GM21737 (cell line): ENCODE data around the gene THADA.
"Not testable (repeated sequence)": the region's sequence is repeated elsewhere in the genome, so short reads cannot be mapped to it uniquely, and the experiment has no call there.

ENCODE experiments used
- ATAC-seq: cut with Tn5 transposase; IDR thresholded peaks from one replicate; pipeline ENCODE4 v1.9.1; 2021; ENCODE audit warnings: mild to moderate bottlenecking, moderate library complexity; ENCODE audit not compliant: unreplicated experiment

THADA gene

DNA sequence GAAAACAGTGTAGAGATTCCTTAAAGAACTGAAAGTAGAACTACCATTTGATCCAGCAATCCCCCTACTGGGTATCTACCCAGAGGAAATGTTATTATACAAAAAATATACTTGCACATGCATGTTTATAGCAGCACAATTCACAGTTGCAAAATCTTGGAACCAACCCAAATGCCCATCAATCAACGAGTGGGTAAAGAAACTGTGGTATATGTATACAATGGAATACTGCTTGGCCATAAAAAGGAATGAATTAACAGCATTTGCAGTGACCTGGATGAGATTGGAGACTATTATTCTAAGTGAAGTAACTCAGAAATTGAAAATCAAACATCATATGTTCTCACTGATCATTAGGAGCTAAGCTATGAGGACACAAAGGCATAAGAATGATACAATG, 4.8 kb upstream of the THADA start:
- not testable (repeated sequence) for ATAC-seq

DNA sequence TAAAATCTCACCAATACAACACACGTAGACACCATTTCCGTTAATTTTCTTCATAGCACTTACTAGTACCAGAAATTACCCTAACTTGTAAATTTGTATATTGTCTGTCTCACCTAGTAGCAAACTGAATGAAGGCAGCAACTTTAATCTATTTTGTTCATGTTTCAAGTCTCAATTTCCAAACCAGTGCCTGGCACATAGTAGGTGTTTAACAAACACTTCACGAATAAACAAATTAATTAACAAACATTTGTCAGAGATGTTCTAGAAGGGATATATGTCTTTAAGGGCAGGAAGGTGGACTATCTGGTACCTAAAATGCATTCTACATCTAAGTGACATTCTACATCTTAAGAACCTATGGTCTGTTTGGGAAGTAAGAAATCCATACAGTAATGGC, 963 bp downstream of the THADA start:
- no peak for ATAC-seq

DNA sequence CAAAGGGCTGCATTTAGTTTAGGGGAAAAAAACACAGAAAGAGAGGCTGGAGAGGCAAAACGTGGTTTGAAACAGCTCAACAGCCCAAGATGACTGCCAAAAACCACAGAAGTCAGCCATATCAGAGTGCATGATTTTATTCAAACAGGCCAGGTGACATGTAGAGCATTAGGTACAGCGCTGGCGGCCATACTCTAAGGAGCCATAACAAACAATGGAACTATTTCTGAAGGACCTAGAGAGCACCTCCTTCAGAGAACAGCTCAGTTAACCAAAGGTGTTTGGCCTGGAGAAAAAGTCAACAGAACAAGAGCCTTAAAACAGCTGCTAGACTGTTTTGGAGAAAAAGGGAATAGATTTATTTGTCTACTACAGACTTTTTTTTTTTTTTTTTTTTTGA, 2.6 kb downstream of the THADA start:
- no peak for ATAC-seq

DNA sequence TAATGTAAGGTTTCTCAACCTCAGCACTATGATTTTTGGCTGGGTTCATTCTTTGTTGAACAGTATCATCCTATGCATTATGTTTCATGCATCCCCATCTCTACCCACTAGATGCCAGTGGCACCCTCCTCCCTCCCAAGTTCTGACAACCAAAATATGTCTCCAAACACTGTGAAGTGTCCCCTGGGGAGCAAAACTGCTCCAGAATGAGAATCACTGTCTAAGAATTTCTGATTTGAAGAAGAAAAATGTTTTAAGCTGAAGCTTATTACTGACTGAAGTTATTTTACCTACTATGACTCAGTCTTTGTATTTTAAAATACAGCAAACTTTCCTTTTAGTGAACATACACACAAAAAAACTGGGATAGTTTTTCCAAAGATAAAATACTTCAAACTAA, 3.4 kb downstream of the THADA start:
- ATAC-seq: no peak

DNA sequence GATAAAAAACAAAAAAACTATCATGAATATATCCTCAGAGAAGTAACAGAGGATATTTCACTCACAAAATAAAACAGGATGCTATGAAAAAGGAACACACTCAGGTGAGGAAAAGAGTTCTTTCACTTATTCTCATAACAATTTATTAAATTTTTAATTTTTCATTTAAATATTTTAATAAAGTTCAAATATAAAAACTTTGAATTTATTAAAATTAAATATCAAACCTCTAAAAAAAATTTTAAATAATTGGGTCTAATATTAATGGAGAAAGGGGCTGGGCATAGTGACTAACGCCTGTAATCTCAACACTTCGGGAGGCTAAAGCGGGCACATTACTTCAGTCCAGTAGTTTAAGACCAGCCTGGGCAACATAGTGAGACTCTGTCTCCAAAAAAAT, 10.1 kb downstream of the THADA start:
- no peak for ATAC-seq

DNA sequence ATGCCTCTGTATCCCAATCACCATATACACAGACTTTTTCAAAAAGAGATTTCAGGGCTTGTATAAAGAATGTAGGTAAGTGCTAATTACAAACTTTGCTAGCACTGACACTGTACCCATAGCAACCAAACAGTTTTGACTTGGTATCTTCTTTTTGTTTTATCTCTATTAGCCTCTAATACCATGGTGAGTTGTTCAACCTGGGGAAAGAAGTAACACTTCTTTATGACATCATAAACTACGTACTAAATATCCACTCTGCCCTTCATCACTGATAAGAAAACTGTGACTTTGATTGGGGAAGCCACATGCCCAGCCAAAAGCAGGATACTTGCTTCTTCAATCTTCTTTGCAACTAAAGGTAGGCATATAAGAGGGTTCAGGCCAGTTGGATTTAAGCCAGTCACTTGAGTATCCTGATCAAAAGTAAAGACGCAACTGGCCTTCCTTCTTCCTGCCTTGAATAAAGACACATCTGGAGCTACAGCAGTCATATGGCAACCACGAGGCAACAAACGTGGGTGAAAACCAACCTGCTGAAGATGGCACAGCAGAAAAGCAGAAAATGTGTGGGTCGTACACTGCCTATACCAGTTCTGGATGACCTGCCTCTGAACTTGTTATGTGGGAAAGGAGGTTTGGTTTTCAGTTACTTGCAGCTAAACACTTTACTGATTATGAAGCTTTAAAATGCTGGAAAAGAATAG, 16.4 kb downstream of the THADA start:
- ATAC-seq: no peak

DNA sequence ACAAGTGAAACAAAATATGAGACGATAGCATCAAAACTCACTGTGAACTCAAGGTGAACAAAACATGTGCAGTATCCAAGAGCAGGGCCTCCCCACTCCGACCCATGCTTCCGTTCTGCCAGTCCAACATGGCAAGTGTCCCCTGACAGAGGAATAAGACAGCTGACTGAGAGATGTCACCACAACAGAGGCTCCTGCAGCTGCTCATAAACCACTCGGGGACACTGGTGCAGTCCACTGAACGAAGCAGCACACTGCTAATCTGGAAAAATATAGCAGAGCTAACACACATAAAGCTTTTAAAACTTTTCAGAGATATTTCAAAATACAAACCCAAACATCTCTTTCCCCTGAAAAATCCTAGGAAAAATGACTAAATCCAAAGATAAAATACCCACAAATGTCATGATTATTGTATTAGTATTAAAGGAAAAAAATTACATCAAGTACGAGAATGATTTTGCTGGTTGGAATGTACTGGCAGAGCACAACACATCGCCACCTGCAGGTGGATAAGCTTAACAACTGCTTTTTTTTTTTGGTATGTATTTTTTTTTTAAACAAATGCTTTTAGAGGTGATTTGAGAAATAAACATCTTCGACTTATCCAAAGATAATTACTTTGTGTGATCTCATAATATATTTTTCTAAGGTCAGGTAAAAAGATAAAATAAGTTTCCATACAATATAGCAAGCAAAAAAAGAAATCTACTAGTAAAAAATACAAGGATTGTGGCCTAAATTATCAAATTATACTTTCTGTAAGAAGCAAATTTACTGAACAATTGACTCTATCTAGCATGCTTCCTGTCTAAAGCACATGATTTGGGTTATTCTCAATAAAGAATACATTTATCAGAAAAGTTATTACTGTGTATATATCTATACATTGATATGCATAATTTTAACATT, 18.6 kb downstream of the THADA start:
- ATAC-seq: no peak

DNA sequence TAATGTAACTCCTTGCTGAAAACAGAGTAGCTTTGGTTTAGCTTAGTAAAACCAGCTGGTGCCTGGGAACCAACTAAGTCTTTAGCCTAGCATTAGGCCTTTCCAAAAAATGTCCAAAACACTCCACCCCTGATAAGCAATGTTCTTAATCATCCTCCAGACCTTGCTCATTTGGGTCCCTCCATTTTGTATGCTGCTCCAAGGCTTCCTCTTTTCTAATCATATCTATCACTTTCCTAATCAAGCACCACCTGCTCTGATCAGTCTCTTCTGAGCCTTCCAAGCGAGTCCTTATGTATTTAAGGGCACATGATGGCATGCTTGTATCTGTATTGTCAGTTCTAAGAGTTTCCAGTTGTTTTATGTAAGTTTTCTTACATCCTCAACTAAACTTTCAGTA, 23.6 kb downstream of the THADA start:
- no peak for ATAC-seq

DNA sequence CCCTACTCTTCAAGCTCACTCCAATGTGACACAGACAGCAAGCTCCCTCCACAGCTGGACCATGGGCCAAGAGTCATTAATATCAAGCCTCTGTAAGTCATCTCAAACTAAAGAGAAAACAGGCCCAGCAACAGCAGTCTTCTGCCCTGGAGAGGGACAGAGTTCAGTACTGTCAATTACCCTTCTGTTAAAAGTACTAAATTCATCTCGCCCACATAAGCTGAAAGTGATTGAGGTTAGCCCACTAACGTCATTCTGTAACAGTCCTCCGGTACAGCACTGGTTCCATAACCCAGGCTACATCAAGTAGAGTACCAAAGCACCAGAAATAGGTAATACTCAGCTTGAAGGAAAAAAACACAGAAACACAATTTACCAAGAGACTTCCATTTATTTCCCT, 25.9 kb downstream of the THADA start:
- peak; percentile 60 for ATAC-seq

DNA sequence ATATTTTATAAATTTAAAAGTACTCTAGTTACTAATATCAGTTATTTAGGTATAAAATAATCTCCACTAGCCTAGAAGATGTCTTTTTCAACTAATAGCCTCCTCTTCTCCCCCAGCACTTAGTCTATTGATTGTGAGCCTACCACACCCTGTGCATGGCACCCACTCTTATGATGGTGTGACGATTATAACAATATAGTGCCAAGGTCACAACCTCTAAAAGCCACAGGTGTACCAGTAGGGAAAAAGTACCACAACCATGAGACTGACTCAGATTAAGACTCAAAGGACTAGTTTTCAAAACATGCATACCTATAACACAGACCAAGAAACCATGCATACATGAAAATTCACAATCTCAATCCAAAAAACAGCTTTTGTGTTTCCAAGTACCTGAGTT, 27.6 kb downstream of the THADA start:
- no peak for ATAC-seq

DNA sequence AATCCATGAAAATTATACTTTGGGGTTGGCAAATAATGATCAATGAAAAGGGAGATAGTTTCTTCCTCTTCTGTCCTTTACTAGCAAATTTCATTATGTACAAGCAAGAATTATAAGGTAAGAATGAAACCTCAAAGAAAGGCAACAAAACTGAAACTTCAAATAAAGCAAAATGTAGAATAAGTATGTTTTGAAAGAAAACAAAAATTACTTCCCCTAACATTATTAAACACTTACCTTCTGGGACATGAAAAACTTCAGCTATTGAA, 29.4 kb downstream of the THADA start:
- peak; percentile 29 for ATAC-seq

DNA sequence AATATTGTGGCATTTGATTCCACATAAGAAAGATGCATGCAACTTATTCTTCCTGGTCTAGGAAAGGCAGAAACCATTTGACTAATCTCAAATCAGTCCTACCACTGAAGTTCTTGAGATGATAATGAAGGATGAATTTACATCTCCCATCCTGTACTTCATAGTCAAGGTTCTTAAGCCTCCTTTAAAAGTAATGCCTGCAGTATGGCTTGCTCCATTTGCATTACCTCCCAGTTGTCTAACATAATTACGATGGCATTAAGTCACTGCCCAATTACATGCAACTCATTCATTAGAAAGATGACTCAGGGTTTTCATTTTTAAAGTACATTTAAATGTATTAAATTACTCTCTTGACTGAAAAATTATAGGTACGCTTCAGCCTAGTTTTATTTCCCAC, 32.2 kb downstream of the THADA start:
- no peak for ATAC-seq

DNA sequence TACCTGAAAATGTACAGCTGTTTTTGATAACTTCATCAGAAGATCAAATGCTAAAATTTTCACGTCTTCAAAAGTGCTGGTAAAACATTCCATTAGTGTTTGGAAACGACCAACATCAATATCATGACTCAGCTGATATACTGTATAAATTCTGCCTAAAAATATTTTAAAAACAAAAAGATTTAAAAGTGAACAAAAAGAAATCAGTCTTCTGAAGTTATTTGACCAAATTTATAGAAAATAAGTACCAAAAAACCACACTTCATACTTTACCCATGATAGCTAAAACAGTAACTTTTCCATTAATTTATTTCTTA, 35.6 kb downstream of the THADA start:
- no peak for ATAC-seq

DNA sequence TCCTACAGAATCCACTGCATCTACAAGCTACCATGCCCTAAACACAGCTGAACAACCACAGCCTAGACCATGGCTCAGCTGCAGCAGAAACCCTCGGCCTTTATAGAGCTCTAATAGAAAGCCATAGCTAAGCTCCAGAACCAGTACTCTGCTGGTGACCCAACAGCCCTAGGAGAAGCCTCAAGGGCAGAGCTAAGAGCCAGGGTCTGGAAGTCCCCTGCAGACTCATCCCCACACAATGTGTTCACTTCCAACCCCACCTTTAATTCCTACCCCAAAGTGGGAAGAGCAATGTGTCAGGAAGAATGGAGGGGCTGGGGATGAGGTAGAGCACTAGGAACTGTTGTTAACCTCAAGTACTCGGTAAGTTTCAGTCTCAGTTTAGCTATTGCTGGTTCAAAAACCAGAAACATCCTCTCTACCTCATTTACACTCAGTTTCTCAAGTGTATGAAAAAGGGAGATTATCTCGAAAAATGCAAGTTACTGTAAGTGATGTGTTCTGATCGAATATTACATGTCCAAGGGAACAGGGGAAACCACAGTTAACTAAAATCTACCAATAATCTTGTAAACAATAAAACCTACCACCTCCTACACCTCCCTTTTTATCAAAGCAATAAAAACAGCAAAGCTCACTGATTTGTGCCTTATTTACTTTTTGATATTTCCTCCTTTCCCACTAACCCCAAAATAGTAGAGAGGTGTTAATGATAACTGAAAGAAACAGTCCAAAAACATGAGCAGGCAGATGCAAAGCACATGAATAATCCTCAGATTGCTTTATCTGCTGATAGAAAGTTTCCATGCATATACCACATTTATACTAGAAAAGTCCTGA, 36.2 kb downstream of the THADA start:
- peak; percentile 78 for ATAC-seq

DNA sequence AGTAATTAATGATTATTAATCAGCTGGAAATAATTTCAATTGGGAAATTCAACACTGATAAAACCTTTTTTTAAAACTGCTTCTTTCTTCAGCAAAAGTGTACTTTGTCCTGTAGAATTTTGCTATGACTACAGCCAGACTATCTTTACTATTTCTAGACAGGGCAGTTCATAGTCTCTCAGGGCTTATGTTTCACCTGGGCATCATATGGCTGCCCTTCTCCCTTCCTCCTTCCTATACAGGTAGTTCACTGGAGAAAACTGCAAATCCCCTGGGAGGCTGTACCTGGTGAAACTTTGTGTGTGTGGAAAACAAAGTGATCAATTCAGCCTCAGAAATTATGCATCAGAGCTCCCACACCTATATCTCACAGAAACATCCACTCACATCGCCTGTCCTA, 38.6 kb downstream of the THADA start:
- no peak for ATAC-seq

DNA sequence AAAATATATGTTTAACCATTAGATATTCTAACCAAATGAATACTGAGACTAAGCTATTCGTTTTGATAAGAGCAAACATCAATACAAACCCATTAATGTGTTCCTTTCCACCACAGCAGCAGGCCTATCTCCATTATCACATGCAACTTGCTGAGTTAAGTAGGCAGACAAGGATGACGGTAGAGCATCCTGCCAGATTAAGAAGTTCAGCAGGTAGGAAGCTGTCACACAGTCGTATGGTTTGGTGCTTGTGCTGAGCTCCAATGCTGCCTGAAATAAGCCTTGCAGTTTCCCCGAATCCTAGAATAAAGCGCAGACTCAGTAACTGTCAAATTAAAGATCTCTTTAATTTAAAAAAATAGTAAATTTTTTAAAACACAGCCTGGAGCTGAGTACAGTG, 39.6 kb downstream of the THADA start:
- ATAC-seq: no peak

DNA sequence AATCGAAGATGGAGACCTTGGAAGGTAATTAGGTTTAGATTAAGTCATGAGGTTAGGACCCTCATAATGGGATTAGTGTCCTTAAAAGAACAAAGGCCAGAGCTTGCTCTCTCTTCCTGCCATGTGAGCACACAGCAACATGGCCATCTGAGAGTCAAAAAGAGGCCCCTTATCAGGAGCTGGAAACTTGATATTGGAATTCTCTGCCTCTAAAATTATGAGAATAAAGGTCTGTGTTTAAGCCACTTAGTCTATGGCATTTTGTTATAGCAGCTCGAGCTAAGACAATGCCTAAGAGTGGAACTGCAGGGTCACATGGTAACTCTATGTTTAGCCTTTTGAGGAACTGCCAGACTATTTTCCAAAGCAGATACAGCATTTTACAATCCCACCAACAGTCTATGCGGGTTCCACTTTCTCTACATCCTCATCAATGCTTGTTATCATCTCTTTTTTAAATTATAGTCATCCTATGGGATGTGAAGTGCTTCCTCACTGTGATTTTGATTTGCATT, 42.4 kb downstream of the THADA start:
- no peak for ATAC-seq

DNA sequence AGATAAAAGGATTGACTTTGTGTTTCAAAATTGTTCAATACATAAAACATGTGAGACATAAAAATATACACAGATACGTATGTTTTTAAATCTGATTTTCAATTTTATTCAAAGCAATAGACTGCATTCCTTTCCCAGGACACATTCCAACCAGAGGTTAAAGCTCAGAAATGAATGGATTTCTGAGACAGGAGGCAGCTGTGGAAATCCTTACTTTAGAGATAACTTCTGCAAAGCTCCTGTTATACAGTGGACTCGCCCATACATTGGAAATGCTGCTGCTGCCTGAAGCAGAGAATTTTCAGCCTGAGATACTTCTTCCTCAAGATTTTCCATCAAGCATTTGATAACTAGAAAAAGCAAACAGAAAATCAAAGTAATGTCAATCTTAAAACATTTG, 43.8 kb downstream of the THADA start:
- ATAC-seq: no peak

DNA sequence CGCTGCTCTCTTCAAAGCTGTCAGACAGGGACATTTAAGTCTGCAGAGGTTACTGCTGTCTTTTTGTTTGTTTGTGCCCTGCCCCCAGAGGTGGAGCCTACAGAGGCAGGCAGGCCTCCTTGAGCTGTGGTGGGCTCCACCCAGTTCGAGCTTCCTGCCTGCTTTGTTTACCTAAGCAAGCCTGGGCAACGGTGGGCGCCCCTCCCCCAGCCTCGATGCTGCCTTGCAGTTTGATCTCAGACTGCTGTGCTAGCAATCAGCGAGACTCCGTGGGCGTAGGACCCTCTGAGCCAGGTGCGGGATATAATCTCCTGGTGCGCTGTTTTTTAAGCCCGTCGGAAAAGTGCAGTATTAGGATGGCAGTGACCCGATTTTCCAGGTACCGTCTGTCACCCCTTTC, 47.5 kb downstream of the THADA start:
- not testable (repeated sequence) for ATAC-seq

DNA sequence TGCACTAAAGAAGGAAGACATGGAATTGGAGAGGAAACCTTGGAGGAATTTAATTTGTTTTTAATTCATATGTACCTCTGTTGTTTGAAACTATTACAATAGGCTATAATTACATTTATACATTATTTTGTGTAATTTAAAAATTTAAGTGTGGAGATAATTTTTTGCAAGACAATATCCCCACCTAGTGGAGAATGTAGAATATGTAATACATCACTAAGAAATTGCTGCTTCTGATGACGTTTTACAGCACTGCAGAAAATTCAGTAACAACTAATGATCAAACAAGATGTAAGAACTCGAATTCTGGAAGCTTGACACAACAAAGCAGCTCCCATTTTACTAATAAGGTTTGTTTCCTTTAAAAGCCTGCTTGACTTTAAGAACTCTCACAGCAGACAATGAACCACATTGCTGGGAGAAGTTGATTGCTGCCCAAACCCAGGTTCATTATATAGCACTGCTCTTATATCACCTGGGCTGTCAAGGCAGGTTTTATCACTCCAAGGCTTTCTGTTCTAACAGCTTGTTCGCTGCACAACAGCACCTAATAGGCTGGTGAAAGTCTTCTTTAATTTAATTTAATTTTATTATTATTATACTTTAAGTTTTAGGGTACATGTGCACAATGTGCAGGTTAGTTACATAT, 53.4 kb downstream of the THADA start:
- no peak for ATAC-seq

DNA sequence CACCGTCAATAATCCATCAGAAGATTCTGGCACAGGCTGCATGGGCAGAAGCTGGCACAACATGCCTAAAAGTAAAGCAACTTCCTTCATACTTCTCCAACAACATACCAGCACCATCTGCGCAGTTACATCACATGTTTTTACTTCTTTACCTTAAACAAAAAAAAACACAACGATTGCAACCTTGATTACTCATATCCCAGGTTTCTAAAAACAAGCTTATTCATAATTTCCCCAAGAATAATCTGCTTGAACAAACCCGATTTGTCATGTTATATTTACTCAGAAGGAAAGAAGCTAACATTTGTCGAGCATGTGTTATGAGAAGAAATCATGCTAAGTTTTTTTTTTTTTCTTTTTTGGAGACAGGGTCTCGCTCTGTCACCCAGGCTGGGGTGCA, 54.7 kb downstream of the THADA start:
- no peak for ATAC-seq
